GM18520 (cell line): ENCODE measurements around the gene ZBED4.

ENCODE experiments used
- ATAC-seq: cut with Tn5 transposase; IDR thresholded peaks from one replicate; pipeline ENCODE4 v1.9.1; 2021; ENCODE audit not compliant: unreplicated experiment

ZBED4 gene

DNA sequence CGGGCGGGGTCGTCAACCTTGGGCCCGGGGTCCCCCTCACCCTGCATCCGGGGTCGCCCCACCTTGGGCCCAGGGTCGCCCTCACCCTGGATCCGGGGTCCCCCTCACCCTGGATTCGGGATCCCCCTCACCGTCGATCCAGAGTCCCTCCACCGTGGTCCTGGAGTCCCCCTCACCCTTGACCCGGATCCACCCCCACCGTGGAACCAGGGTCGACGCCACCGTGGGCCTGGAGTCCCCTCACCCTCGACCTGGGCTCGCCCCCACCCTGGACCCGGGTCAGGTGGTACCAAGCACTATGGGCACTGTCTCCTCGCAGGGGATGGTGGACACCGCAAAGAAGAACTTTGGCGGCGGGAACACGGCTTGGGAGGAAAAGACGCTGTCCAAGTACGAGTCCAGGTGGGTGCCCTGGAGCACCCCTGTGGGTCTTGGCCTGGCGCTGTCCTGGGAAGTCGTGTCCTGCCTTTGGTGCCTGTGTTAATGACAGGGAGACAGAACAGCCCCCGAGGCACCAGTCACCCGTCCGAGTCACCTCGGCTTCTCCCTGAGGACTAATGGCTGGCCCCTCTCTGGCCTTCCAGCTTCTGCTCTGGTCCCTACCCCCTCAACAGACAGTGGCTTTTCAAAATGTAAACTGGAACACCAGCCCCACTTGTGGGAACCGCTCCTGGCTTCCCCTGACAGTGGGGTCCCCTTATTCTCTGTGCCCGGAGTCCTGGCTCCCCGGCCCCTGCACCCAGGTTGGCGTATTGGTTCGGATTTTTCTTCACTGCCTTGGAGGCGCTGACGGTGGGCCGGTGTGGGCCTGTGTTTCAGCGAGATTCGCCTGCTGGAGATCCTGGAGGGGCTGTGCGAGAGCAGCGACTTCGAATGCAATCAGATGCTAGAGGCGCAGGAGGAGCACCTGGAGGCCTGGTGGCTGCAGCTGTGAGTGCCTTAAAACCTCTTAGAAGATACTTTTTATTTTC lies 65.6 kb downstream of the ZBED4 start:
- ATAC-seq = no peak

DNA sequence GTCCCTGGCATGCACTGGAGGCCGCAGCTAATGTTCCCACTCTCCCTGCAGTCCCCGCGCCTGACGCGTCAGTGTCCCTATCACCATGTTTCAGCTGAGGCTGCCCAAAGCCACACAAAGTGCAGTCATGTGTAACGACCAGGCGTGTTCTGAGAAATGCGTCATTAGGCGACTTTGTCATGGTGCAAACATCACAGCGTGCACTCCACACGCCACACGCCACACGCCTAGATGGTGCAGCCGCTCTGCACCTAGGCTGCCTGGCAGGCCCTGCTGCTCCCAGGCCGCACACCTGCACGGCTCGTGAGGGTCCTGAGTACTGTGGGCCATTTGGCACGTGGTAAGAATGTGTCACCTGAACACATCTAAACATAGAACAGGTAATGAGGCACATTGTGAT lies 67.2 kb downstream of the ZBED4 start:
- no peak for ATAC-seq

DNA sequence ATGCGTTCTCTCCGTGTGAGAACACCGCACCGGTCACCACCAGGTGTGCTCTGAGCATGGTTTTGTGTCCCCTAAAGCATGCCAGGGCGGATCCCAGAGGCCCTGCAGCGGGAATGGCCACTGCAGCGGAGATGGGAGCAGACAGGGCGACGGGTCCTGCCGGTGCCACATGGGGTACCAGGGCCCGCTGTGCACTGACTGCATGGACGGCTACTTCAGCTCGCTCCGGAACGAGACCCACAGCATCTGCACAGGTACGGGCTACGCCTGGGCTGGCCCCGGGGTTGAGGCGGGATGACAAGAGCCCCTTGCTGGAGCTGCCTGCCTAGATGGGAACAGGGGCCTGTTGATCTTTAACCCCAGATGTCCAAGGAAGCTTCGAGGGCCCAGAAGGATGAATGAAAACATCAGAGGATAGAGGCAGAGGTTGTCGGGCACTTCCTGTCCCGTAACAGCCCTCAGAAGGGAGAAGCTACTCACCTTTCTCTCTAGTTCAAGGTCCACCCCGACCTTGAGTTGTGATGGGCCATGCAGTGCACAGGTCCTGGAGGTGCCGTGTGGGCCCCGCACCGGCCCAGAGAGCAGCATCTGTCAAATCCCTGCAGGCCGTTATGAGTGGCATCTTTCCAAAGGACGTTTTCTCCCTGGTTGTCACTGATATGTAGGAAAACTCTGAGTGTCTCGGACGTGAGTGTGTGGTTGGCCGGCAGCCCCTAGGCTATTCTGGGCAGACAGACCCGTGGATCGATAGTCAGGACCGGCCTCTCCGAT lies 68.0 kb downstream of the ZBED4 start:
- no peak for ATAC-seq

DNA sequence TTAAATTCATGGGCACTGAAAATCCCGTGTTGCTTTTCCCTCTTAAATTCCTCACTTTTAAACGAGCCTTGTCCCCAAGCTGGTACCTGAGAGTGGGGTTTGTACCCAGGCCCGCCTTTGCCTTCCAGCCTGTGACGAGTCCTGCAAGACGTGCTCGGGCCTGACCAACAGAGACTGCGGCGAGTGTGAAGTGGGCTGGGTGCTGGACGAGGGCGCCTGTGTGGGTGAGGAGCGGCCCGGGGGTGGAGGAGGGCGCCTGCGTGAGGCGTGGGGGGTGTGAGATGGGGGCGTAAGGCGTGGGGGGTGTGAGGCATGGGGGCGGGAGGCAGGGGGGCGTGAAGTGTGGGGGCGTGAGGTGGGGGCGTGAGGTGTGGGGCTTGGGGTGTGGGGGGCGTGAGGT lies 68.8 kb downstream of the ZBED4 start:
- ATAC-seq = no peak

DNA sequence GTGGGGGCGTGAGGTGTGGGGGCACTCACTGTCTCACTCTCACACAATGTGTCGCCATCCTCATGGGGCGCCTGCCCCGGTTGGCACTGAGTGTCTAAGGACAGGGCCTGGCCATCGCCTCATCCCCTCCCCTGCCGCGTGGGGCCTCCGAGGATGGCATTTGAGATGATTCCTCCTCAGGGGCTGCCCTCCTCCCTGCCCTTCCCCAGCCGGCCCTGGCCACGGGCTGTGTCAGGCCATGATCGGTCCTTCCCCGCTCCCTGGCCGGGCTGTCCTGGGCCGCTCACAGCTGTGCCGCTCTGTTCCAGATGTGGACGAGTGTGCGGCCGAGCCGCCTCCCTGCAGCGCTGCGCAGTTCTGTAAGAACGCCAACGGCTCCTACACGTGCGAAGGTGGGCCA lies 69.3 kb downstream of the ZBED4 start:
- ATAC-seq = no peak

DNA sequence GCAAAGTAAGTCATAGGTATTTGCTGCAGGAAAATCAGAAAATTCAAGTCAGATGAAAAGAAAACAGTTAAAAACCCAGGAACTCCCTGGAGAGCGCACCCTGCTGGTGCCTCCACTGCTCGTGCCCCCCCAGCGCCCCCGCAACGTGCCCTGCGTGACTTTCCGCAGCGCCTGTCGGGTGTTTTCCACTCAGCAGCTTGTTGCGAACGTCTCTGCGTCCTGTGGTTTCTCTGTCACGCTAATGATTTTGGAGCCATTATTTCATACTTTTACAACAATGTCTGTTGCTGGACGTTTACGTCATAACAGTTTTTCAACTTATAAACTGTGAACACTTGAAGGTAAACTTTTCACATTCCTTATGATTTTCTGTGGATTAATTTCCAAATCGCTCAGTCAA lies 69.8 kb downstream of the ZBED4 start:
- ATAC-seq = no peak

DNA sequence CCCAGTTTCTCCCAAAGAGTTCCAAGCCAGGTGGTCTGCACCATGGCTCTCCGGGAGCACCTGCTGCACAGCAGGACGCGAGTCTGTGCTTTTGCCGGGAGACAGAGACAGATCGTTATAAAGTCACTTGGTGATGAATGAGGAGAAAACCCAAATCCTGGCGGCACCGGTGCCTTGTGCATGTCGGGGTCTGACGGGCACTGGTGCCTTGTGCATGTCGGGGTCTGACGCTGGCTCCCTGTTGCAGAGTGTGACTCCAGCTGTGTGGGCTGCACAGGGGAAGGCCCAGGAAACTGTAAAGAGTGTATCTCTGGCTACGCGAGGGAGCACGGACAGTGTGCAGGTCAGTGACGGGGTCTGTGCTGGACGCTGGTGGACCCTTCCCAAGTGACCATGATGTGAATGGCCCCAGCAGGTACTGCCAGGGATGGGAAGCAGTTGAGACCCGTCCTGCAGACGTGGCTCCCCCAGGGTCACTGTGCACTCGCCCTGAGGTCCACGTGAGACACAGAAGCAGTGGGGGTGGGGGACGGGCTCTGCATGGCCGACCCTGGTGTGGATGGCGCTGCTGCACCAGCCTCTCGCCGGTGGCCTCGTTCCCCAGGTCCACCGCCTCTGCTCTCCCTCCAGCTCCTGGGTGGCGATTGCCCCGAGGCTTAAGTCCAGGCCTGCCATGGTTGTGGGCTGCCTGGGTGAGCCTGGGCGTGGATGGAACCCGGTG lies 70.6 kb downstream of the ZBED4 start:
- ATAC-seq = no peak

DNA sequence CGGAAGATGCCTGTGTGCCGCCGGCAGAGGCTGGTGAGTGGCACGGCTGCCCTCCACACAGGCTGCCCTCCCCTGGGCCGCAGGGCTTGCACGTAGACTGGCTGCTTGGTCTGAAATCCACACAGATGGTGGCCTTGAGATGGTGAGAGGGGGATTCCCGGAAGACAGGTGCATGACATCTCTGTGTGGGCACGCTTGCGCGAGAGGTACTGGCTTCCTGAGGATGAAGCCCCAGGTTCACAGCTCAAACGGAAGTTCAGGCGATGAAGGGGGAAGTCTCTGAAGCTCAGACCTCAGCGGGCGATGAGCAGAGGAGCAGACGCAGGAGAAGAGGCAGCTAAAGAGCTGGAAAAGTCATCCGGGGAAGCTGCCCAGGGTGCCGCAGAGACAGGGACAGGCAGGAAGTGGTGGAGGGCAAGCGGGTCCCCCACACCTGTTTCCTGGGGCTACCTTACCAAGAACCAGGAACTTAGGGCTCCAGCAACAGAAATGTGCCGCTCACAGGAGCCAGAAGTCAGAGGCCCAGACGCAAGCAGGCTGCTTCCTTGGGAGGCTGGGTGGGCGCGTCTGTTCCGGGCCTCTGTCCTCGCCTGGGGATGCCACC lies 72.0 kb downstream of the ZBED4 start:
- peak; percentile 30 for ATAC-seq

DNA sequence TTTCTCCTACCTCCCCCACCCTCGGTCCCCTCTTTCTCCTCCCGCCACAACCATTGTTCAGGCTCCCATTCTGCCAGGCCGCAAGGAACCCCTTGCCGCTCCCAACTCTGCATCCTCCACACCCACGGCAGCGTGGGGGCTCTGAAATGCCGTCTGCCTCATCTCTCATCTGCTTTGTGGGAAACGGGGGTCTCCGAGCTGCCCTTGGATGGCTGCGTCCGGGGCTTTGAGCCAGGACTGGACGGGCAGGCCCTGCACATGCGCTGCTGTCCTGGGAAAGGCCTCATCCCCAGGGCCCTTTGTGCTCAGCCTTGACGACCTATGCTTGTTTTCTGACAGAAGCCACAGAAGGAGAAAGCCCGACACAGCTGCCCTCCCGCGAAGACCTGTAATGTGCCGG lies 73.3 kb downstream of the ZBED4 start:
- ATAC-seq = no peak

DNA sequence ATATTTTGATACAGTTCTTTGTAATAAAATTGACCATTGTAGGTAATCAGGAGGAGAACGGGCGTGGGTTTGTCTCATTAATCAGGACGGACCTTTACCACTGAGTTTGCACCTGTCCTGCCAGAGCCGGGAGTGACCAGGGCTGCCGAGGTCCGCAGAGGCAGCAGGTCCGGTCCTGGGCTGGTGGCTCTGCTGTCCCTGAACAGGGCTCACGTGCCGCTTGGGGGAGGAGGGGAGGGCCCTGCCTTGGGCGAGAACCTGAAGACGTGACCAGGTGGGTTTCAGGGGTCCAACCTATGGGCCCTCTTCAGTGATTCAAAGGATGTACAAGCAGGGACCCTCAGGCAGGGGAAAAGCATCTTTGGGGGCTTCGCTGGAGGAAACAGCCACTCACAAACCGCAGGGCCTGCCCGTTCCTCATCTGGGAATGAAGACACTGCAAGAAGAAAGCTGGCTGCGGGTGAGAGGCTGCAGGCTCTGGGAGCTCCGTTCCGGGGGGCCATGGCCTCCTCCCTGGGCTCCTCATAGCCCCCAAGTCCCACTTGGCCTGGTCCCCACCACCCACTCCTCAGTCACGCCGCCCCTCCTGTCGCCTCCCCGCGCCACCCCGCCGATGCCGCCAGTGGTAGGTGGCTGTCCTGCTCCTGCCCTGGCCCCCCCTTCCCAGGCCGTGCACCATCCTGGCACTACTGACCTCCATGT lies 74.0 kb downstream of the ZBED4 start:
- ATAC-seq = no peak

DNA sequence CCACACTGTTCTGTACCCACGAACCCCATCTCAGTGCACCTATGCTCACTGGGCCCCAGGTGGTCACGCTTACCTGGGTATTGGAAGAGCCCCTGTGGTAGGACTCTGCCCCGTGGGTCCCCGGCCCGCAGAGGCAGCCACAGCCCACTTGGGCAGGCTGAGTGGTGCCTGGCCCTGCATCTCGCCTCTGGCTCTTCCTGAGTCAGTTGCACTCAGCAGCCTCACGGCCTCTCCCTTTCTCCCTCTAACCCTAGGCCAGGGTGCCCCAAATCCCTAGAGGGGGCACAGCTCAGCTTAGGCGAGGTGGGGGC lies 74.5 kb downstream of the ZBED4 start:
- no peak for ATAC-seq

DNA sequence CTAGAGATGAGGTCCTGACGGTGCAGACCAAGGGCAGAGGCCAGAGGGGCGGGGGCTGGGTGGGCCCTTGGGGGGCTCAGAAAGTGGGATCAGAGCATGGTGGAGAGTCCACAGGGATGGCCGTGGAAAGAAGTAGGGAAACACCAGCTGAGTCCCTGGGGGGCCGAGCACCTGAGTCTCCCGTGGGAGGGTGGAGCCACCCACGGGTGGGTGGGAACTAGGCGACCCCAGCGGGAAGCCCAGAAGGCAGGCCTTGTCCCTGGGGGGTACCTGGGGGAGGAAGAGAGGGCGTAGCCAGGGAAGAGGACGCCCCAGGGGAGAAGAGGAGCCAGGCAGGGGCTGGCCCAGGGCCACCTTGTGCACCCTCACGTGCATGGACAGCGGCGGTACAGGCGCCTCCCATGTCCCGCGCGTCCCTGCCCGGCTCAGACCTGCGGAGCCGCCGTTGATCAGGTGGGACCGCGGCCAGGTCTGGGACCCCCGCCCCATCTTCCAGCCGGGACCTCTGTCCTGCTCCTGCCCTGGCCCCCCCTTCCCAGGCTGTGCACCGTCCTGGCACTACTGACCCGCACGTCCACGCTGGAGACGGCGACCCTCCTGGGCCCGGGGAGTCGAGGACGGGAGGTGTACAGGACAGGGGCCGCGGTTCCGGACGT lies 75.0 kb downstream of the ZBED4 start:
- ATAC-seq = no peak

DNA sequence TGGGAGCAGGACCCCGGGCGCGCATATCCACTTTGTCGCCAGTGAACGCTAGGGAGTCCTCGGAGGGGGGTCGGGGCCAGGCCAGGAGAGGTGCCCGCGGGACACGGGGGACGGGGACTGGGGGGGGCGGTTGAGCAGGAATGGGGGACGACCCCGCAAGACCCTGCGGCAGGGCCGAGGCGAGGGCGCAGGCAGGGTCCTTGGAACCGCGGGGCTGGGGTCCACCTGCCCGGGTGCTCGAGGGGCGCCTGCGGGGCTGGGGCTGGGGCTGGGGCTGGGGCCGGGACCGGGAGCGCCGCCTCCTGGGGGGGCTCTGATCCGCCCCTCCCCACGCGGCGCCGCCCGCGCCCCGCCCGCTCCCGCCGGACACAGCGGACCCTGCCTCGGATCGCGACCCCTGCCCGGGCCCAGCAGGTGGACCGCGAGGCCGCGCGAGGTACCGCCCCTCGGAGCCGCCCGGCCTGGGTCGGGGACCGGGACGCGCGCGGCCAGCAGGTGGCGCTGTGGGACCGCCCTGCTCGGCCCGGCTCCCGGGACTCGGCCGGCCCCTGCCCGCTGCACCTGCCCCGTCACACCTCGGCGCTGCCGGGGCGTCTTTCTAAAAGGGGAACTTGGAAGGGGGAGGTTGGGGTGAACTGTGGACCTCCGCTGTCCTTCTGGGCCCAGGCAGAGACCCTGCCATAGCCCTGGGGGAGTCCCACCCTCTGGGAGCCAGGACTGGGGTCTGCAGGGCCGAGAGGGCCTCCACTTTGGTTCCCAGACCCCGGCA lies 75.8 kb downstream of the ZBED4 start:
- ATAC-seq = no peak

DNA sequence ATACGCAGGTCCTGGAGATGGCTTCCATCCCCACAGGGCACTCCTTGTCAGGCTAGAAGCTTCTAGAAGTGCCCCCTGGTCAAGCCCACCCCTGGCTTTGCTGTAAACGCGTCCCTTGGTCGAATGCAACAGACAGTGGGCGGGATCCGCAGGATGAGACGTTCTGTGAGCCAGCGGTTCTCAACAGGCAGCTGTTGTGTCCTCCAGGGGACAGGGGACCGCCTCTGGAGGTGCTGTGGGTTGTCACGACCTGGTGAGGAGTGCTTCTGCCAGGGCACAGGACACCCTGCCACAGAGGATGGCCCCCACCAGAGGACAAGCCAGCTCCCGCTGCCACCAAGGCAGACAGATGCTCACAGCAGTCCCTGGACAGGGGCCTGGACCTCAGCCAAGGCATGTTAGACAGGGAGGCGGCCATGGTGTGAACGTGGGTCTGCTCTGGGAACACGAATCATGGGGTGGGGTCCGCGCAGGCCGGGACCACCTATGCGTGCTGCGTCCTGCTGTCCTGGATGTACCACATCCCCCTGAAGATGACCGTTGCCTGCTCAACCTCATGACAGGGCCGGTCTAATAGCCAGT lies 76.4 kb downstream of the ZBED4 start:
- no peak for ATAC-seq

DNA sequence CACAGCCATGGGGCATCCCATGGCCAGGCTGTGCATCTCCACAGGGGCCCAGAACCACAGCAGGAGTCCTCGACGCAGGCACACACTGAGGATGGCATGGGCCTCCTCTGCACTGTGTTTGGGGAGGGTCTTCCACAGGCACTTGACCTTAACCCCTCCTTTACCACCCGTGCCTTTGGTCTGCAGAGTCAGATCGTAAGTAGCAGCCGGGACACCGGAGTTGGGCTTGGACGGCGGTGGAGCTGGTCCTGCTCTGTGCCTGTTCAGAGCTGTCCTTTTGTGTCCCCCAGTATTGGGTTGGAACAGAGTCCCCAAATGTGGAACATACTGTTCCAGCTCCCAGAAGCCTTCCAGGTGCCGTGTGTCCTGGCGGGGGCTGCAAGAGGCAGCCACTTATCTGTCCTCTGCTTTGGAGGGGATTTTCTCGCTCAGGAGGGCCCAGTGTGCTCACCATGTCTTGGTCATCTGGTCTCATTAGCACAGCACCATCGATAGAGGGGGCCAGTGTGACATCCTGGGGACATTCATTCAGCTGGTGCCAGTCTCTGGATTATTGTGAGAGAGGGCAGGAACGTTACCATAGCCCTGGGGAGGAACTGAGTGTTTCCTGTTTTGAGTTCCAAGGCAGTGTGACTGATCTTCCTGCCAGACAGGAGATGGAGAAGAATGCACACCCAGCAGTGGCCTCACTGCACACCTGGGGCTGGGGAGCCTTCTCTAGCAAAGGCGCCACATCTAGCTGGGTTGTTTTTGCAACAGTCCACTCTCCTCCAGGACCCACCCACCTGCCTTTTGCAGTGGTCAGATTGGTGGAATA lies 77.2 kb downstream of the ZBED4 start:
- ATAC-seq = no peak

DNA sequence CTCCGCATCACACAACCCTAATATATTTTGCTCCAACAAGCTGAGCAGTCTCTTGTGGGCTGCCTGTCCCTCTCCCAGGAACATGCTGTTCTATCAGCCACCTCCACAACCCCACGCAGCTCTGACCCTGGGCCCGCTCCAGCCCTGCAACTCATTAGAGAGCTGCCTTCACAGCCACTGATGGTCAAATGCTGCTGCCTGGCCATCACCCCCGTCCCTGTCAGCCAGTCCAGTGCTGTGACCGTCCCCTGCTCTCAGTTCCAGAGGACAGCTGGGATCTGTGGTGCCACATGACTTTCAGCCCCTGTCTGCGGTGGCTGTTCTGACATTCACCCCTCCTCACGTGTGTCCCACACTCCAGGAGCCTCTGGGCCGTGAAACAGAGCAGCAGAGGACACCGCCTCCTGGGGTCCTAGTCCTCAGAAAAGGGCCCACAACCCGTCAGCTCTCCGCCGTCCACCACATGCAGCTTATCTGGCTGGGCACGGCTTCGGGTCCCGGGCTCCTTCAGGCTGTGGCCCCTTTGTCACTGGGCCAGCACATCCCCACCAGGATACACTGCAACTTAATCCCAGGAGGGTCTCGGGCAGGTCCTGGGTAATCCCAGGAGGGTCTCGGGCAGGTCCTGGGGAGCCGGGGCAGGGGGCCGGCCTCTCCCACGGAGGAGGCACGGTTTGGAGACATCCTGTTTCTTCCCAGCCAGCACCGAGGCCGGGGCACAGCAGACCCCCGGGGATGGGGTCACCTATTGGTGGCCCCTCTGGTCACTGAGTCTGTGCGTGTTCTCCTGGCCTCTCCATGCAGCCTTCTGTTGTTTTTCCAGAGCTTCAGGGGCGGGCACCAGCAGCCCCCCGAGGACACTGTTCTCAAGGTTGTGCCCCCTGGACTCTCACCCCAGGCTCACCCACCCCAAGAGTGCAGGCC lies 79.9 kb downstream of the ZBED4 start:
- no peak for ATAC-seq
